GM19043 (cell line): ENCODE measurements around the gene EXPH5.
A peak's percentile ranks its signal among the peaks of the same experiment; 100 is the strongest.

Source experiments
- ATAC-seq: cut with Tn5 transposase; IDR thresholded peaks from one replicate; pipeline ENCODE4 v1.9.1; 2021; ENCODE audit warnings: low read depth; ENCODE audit not compliant: unreplicated experiment

The EXPH5 gene

GRCh38 chr11:108568195-108568858, 25.2 kb downstream of the EXPH5 start:
- ATAC-seq: no peak

DNA sequence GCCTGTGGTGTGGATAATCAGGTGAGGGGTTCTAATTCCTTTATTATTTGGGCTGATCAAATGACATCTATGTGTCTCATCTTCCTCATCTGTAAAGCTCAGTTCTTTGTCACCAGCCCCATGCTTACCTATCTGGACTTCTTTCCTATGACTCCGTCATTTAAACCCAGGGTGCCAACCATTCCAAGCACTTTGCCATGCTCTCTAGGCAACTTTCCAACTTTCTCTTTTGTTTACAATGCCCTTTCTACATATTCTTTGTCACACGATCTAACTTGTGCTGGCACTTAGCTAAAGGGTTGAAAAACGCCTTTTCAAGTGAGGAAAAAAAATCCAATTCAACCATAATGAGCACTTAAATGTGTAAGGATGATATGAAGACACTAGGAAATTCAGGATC, 27.9 kb downstream of the EXPH5 start:
- ATAC-seq: no peak

DNA sequence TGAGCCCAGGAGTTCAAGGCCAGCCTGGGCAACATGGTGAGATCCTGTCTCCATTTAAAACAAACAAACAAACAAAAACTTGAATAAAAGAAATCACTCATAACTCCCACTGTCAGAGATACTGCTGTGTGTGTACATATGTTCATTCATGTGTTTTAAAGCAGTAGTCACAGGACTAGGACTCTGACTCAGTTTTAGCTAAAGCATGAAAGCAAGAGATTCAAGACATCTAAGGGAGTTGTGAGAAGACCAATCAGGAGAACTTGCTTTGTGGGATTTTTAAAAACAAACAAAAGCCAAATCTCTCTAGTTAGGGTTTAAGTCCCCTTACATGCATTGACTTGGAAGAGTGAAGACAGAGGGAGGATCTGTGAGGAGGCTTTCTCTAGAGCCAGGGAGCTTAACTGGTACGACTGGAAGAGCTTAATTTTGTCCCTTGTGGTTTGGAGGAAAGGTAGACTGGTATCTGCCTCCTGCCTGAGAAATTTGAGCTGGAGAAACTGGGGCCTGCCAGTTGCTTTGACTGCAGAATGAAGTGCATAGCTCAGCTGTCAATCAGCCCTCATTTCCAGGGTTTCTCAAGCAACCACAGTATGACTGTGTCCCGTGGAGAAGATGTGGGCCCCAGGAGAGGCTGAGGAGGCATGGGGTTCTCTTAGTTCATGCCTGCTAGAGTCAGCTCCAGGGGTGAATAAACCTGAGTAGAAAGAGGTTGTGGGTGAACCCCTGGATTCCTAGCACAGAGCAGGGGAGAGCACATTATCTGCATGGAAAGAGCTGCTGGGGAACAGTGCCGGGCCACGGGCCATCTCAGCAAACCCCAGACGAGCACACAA, 30.6 kb downstream of the EXPH5 start:
- ATAC-seq: no peak

- no peak for ATAC-seq
Observed at GRCh38 chr11:108561535-108561991, 32.0 kb downstream of the EXPH5 start.

- no peak for ATAC-seq
Observed at GRCh38 chr11:108559904-108560303, 33.7 kb downstream of the EXPH5 start.

DNA sequence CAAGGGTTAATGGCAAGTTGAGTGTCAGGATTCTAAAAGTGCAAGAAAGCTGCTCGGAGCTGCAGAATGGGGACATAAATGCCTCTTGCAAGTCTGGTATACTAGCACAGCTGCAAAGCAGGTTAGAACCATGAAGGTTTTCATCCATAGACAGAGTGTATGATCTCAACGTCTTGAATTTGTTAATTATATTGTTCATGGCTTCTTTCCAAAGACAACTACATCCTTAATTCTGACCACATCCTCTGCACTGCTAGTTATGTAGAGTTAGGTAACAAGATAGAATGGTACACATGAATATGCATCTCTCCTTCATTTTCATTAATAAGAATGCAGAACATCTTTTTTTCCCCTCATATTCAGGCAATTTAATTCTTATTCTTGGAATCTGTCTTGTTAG, 34.2 kb downstream of the EXPH5 start:
- no peak for ATAC-seq

- peak; percentile 74 for ATAC-seq
Observed at GRCh38 chr11:108558222-108558621, 35.3 kb downstream of the EXPH5 start.

DNA sequence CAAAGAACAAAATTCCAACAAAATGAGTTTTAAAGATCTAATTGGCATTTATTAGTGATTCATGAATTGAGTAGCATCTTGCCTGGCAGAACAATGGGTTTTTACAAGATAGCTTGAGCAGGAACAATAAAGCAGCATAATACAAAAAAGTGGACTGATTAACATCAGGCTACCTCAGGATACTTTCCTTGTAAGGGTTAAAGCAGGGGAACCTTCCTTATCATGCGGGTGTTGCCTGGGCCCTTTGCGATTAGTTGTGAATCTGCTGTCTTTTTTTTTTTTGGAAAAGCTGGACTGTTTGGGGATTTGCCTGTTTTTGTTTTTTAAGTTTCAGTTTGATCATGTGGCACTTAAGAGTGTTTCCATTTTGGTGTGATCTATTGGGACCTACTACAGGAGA, 37.5 kb downstream of the EXPH5 start:
- no peak for ATAC-seq

DNA sequence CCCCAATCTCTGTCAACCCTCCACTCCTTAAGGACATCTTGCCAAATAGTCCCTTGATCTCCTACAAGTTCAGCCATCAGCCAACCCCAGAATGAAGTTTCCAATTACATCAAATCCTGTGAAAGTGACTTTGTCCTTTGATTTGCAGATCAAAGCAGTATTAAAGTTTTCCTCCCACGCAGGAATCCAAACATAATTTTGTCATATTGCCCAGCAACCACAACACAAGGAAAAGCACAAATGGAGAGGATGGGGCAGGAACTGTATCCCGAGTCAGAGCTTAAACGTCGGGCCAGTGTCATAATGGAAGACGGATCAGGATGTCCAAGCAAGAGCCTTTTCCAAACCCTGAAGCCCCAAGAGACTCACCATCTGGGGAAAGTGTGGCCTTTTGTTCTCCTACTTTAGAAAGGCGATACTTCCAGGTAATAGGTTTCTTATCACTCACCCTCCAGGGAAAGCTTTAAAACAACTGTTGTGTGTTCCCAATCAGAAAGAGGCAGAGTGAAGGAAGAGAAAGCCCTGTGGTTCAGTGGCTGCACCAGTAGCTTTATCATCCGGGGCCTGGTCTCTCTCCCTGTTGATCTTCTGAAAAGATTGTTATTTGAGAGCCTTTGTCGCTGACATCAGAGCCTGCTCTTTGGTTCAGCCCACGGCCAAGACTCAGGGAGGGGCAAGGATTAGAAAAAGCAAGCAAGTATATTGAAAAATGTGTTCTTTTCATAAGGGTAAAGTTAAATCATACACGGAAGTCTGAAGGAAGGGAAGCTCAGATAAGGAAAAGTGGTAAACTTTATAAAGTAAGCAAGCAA, 41.7 kb downstream of the EXPH5 start:
- no peak for ATAC-seq

- ATAC-seq: no peak
Observed at GRCh38 chr11:108549319-108549885, 44.2 kb downstream of the EXPH5 start.

DNA sequence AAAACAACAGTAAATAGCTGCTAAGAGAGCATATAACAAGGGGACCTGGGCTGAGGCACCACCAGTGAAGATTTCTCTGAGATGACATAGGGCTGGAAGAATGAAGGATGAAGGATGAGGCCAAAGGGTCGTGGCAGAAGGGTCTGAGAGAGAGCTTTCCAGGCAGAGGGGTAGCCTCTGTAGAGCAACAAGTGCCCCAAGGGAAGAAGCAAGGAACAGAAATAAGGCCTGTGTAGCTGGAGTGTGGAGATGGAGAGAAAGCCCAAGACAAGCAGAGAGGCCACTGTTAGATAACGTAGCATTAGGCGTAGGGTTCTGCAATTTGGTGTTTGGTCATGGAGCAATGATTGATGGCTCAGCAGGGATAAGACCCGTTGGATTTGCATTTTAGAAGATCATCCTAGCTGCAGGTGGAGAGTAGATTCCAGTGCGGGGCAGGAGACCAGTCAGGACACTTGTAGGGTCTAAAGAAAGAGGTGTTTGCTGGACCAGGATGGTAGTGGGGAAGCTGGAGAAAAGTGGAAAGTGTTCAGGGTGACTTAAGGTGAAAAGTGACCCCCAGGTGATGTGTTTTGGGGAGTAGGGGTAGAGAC, 47.6 kb downstream of the EXPH5 start:
- no peak for ATAC-seq

- ATAC-seq: no peak
Observed at GRCh38 chr11:108543316-108543964, 50.1 kb downstream of the EXPH5 start.

DNA sequence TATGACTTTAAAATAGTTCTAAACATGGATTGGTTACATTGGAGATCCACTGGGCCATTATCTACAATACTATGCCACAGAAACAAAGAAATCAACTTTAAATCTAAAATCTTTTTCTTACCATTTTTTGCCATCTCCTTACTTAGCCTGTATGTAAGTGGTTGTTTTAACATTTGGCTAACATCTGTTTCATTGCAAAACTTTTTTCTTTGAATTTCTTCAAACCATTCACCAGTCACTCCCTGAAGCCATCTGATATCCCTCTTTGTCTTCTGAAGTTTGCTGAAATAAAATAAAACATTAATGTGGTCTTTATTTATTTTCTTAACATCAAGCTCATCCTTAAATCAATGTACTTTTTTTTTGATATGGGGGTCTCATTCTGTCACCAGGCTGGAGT, 52.0 kb downstream of the EXPH5 start:
- no peak for ATAC-seq

DNA sequence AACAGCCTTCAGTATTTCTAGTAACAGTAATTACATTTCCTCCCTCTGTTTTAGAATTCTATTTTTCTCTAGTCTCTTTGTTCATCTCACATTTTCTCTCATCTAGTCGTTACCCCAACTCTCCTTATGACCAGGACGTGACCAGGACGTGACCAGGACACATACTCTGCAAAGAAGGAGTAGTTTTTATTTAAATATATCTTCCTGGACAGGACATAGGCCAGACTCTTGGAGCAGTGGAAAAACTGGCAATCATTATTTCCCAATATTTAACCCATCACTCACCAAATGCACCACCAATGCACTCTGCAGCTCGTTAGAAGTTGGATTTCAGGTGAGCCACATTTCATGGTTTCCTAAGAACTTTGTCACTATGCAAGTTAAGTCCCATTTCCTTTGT, 55.1 kb downstream of the EXPH5 start:
- ATAC-seq: no peak

DNA sequence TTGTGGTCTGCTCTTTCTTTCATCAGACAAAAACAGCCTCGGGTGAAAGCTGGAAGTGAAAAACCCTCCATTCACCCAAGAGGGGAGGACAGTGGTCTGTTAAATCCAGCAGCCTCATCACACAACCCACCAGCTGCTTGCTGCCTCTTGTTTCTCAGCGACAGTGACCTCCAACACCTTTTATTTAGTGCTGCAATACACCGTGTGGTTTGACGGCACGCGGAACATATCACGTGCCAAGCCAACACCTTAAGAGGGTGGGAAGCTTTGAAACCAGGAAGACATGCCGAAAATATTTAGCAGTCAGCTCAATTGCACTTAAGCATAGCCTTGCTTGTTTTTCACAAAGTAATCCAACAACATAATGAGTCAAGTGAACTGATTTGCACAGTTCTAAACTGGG, 55.5 kb downstream of the EXPH5 start:
- no peak for ATAC-seq

GRCh38 chr11:108536783-108537182, 56.8 kb downstream of the EXPH5 start:
- no peak for ATAC-seq

- no peak for ATAC-seq
Observed at GRCh38 chr11:108535384-108535955, 58.1 kb downstream of the EXPH5 start.

DNA sequence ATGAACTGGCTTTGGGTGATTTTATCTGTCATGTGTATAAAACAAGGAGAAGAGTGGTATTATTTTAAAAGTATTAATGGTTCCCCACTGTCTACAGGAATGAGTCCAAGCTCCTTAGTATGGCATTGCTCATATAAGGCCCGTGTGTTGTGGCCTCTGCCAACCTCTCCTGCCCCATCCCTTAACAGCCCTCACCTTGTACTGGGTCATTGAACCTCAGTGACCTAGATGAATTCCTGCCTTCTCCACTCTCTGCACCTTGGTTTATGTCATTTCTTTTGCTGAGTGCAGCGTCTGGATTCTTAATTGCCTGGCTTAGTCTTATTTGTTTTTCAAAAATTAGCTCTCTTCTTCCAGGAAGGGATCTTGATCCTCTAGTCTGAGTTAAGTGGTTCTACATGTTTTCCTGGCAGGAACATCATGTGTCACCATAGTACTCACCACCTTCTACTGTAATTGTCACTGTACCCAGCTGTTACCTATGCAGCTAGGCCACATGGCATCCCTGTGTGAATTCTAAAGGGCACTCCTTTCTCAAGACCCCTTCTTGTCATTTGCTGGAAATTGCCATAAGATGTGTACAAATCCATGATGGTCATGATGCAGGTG, 59.2 kb downstream of the EXPH5 start:
- ATAC-seq: no peak

GRCh38 chr11:108530426-108530825, 63.1 kb downstream of the EXPH5 start:
- no peak for ATAC-seq
